ENCODE data around the gene DSCAML1. TPM values are rescaled to one million over a fixed set of nuclear protein-coding genes. Genes with fewer than 3 reads are reported as not detected.

The DSCAML1 gene
- total and polyA plus RNA-seq, 2 of the 8 experiments (the other 6 are each of a cell fraction or from before 2014, with no cell fraction given), result 0.19 to 0.24 TPM

DNA sequence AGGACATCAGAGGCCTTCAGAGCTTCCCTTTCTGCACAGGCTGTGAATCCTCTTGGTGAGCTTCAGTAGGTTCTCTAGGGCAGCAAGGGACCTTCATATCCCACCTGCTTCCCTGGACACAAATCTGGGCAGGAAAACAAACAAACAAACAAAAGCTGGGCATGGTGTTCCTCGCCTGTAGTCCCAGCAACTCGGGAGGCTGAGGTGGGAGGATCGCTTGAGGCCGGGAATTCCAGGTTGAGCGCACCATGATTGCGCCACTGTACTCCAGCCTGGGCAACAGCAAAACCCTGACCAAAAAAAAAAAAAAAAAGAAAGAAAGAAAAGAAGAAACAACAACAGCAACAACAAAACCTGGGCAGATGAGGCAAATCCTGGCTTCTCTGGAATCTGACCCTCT is 376.4 kb downstream of the DSCAML1 start:
- Histone ChIP-seq H4K5ac (ENCODE audit: insufficient read length, low read depth, low read length) (no peak overlapping the region), H3K14ac (ENCODE audit: insufficient read length) (no peak overlapping the region), H3K79me1 (ENCODE audit: low read depth, low read length) (no peaks in the 10 kb centered on the region), H2AFZ (ENCODE audit: low read length) (no peak overlapping the region), H3K4me2 (ENCODE audit: insufficient read depth in 1 of 2, low read depth in 2 of 2, low read length in 2 of 2) (no peak overlapping the region), H2BK20ac (ENCODE audit: low read length) (no peak overlapping the region), H3K4me1 (replicated peaks in 1 of 4; ENCODE audit: control insufficient read depth in 3 of 4, insufficient read depth in 4 of 4, low read length in 3 of 4) (no peaks in the 10 kb centered on the region), H3K9me3 (ENCODE audit: insufficient read depth in 2 of 2, low read depth in 1 of 2, low read length in 1 of 2) (no peaks in the 10 kb centered on the region), H4K20me1 (replicated peaks in 1 of 2; ENCODE audit: control insufficient read depth in 1 of 2, insufficient read depth in 2 of 2, low read length in 2 of 2) (no peaks in the 10 kb centered on the region), H3K4me3 (ENCODE audit: extremely low read depth in 1 of 4, insufficient read depth in 2 of 4, low read depth in 3 of 4, low read length in 4 of 4) (no peak overlapping the region), H4K91ac (replicated peaks; ENCODE audit: insufficient read length, low read length) (no peak overlapping the region), H3K23me2 (ENCODE audit: low read depth, low read length) (no peaks in the 10 kb centered on the region), H3K27me3 (replicated peaks in 1 of 4; ENCODE audit: control insufficient read depth in 3 of 4, extremely low read depth in 1 of 4, insufficient read depth in 3 of 4, low read length in 3 of 4) (no peaks in the 10 kb centered on the region; a peak in 1 of 7 replicates), H4K8ac (ENCODE audit: extremely low read depth, insufficient read depth, low read length) (no peak overlapping the region), H2BK15ac (ENCODE audit: low read length) (no peak overlapping the region), H2BK12ac (ENCODE audit: low read depth, low read length) (no peak overlapping the region), H3K79me2 (ENCODE audit: control insufficient read depth in 1 of 2, insufficient read depth in 2 of 2, low read length in 2 of 2) (no peaks in the 10 kb centered on the region), H3K18ac (ENCODE audit: extremely low read depth, low read length) (no peak overlapping the region), H3K36me3 (ENCODE audit: control insufficient read depth in 2 of 4, insufficient read depth in 4 of 4, low read length in 3 of 4) (no peaks in the 10 kb centered on the region), H2BK5ac (ENCODE audit: low read depth, low read length) (no peak overlapping the region), H3K27ac (ENCODE audit: low read depth, low read length) (no peak overlapping the region), H2BK120ac (replicated peaks; ENCODE audit: low read depth, low read length) (no peak overlapping the region), H3K56ac (replicated peaks; ENCODE audit: insufficient read length, low read depth, low read length) (no peak overlapping the region), H3K4ac (replicated peaks; ENCODE audit: insufficient read length, low read depth, low read length) (no peak overlapping the region), H3K23ac (ENCODE audit: insufficient read length) (no peak overlapping the region), H2AK5ac (ENCODE audit: low read depth, low read length) (no peak overlapping the region), H3K9ac (replicated peaks in 1 of 4; ENCODE audit: extremely low read depth in 1 of 4, low read depth in 3 of 4, low read length in 3 of 4) (no peak overlapping the region)
- FAIRE-seq (no peak), DNase-seq (ENCODE audit: low read depth in 1 of 2, low spot score in 2 of 2) (no peak)
- ChIA-PET CTCF (ENCODE audit: partially characterized antibody) (interaction anchor here (0.8 to 2.4 kb wide), 5 partner anchors 9 to 396 kb away, joined by 3 to 11 read pairs (median 5); no protein-coding TSS in a partner anchor), POLR2A (ENCODE audit: partially characterized antibody) (interaction anchor here (0.8 kb wide), 1 partner anchor 10 kb away, joined by 4 read pairs; no protein-coding TSS in a partner anchor)
- TF ChIP-seq BACH1 (IDR thresholded peaks at IDR 0.05; ENCODE audit: low read length) (no peak), KDM5A (IDR thresholded peaks at IDR 0.05; ENCODE audit: low read length) (no peak), RAD21 (IDR thresholded peaks at IDR 0.05 in 1 of 2, conservative IDR thresholded peaks at IDR 0.05 in 1 of 2; ENCODE audit: low read depth in 2 of 2, low read length in 2 of 2) (no peak), CHD1 (IDR thresholded peaks at IDR 0.05; ENCODE audit: low read depth, low read length) (no peak), SIN3A (conservative IDR thresholded peaks at IDR 0.05 in 1 of 2, IDR thresholded peaks at IDR 0.05 in 1 of 2; ENCODE audit: low read depth in 1 of 2, low read length in 2 of 2) (no peak), SRF (IDR thresholded peaks at IDR 0.05; ENCODE audit: low read depth, low read length) (no peak), SP4 (IDR thresholded peaks at IDR 0.05; ENCODE audit: low read length) (no peak), ZNF274 (IDR thresholded peaks at IDR 0.05; ENCODE audit: borderline replicate concordance, extremely low read depth, low read length) (no peak), GABPA (IDR thresholded peaks at IDR 0.05; ENCODE audit: borderline replicate concordance, insufficient read depth, low read length) (no peak), TAF7 (optimal IDR thresholded peaks at IDR 0.05; ENCODE audit: borderline replicate concordance, low read depth, low read length) (no peak), KDM1A (IDR thresholded peaks at IDR 0.05; ENCODE audit: borderline replicate concordance, low read length) (no peak)
- WGBS, 2 experiments (ENCODE audit: extremely low coverage in 1 of 2, insufficient coverage in 1 of 2, insufficient read length in 1 of 2, insufficient replicate concordance in 2 of 2, low coverage in 1 of 2, low lambda C conversion rate in 2 of 2, missing lambda C conversion rate in 1 of 2), result 82% methylated on average over 4 of the region's 6 CpGs; no CpG with 5 or more reads in 1 of the 2 experiments

Data from H1 (cell line).